GM10248 (cell line): Measurements from ENCODE around the gene ARHGAP30.

Experiments used
- CTCF ChIA-PET: fragments of 300-600 bp; sonication (Branson Sonifier 250); formaldehyde crosslinking; extraction: SDS; loops from one replicate; lab custom pipeline; 2021; ENCODE audit warnings: antibody characterized with exemption; lab: Yijun Ruan, JAX
- POLR2A ChIA-PET: fragments of 350-650 bp; sonication (Branson Sonifier 250); formaldehyde crosslinking; extraction: SDS; loops from one replicate; lab custom pipeline; 2020; ENCODE audit warnings: antibody characterized with exemption; lab: Yijun Ruan, JAX
- DNase-seq: peaks from one replicate; pipeline ENCODE4 v3.0.0; 2012; ENCODE audit errors: extremely low spot score
- TF ChIP-seq, protein P1 (sequence below): IDR thresholded peaks from 2 replicates; pipeline ENCODE4 v1.5.1; 2012; ENCODE audit warnings: mild to moderate bottlenecking, low read depth; ENCODE audit errors: extremely low read depth, missing control alignments, control extremely low read depth

Gene ARHGAP30

DNA sequence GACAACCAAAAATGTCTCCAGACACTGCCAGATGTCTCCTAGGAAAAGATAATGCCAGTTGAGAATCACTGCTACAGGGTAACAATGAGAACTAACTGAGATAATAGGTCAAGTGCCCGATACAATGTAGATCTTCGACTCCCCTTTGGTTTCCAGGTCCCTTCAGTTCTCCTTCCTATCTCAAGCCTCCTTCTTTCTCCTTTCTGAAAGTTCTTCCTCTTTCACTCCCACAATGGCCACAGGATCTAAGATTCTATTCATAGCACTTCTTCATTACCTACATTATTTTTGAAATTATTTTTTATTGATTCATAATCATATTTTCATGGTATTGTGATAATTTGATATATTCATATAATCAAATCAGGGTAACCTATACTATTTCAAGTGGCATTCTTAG lies 41.8 kb upstream of the ARHGAP30 start:
- POLR2A ChIA-PET = interaction anchor here (1.2 kb wide), 1 partner anchor 10 kb away, joined by 7 read pairs; no protein-coding TSS in a partner anchor
- CTCF ChIA-PET = interaction anchor here (1.3 kb wide), 2 partner anchors 15 to 53 kb away, joined by 4 to 5 read pairs; no protein-coding TSS in a partner anchor
- no peak for DNase-seq
- TF ChIP-seq, protein P1, sequence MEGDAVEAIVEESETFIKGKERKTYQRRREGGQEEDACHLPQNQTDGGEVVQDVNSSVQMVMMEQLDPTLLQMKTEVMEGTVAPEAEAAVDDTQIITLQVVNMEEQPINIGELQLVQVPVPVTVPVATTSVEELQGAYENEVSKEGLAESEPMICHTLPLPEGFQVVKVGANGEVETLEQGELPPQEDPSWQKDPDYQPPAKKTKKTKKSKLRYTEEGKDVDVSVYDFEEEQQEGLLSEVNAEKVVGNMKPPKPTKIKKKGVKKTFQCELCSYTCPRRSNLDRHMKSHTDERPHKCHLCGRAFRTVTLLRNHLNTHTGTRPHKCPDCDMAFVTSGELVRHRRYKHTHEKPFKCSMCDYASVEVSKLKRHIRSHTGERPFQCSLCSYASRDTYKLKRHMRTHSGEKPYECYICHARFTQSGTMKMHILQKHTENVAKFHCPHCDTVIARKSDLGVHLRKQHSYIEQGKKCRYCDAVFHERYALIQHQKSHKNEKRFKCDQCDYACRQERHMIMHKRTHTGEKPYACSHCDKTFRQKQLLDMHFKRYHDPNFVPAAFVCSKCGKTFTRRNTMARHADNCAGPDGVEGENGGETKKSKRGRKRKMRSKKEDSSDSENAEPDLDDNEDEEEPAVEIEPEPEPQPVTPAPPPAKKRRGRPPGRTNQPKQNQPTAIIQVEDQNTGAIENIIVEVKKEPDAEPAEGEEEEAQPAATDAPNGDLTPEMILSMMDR = no peak

DNA sequence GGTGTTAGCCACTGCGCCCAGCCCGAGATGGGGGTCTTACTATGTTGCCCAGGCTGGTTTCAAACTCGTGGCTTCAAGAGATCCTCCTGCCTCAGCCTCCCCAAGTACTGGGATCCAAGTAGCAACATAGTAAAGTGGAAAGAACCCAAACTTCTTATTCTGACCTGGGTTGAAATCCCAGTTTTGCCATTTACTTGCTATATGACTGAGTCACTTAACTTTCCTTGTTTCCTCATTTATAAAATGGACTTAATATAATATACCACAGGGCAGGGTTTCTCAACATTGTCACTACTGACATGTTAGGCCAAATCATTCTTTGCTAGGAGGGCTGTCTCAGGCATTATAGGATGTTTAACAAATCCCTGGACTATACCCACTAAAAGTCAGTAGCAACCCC lies 41.4 kb upstream of the ARHGAP30 start:
- TF ChIP-seq, protein P1 = no peak
- CTCF ChIA-PET = interaction anchor here (1.3 kb wide), 2 partner anchors 15 to 54 kb away, joined by 4 to 5 read pairs; no protein-coding TSS in a partner anchor
- POLR2A ChIA-PET = no interaction called here
- DNase-seq = no peak

DNA sequence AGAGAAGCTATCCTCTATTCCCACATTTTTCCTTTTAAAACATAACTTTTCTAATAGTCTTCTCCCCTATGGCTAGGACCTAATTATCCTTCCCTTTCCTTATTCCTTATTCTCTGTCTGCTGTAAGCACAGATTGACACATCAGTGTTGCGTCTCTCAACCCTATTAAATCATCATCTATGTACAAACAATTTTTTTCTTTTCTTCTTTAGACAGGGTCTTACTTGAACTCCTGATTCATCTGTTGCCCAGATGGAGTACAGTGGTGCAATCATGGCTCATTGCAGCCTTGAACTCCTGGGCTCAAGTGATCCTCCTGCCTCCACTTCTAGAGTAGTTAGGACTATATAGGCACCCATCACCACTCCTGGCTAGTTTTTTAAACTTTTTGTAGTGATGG lies 36.7 kb upstream of the ARHGAP30 start:
- no peak for DNase-seq
- TF ChIP-seq, protein P1 = no peak
- POLR2A ChIA-PET = no interaction called here
- CTCF ChIA-PET = interaction anchor here (1.1 to 1.3 kb wide), 2 partner anchors 9 to 15 kb away, joined by 3 to 4 read pairs; no protein-coding TSS in a partner anchor

DNA sequence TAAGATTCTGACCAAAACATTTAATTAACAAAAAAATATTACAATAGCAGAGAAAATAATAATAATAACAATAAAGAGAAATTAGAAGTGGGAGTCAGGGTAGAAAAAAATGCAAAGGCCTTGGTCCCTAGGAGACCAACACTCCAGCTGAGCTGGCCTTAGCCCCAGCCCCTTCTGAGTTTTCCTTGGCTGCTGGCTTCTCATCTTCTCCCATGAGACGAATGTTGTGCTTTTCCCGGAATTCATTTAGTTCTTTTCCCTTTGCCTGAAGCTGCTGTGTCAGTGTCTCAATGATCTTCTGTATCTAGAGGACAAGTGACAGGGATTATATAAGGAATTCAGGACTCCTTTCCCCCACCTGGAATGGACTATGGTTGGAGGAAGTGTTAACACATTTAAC lies 30.9 kb upstream of the ARHGAP30 start:
- ChIA-PET CTCF (interaction anchor here (1.3 to 8.2 kb wide), 5 partner anchors 18 to 102 kb away, joined by 3 to 137 read pairs (median 49); partner anchors contain the start of genes ARHGAP30 and TSTD1), POLR2A (interaction anchor here (0.6 to 0.7 kb wide), 2 partner anchors 12 to 56 kb away, joined by 3 to 7 read pairs; no protein-coding TSS in a partner anchor)
- DNase-seq = no peak
- TF ChIP-seq, protein P1 = no peak

DNA sequence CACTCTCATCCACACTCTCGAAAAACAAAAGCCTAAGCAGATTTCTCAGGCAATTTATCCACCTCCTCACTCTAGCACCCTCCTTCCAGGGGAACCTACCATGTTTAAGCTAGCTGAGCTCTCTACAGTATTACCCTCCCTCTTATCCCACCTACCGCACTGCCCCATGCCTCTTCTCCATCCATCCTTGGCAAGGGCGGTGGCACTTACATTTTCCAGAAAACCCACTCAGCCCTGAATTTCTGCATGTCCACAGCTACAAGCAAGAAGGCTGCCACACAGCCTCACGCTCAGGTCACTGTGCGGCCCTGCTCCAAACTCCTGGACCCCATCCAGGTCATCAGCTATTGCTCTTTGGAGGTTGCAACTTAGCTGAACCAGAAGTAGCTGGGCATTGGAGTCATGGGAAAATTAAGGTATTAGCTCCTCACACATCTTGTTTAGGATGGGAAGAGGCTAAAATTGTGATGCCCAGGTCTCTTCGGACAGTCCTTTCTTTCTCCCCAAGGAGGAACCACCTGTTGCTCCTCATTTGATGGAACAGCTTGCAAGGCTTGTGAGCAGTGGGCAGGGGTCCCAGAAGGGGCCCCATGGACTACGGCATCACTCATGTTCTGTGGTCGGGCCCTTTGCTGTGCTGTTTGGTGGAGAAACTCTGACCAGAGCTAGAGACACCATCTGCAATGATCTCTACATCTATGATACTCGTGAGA lies 29.6 kb upstream of the ARHGAP30 start:
- no peak for DNase-seq
- CTCF ChIA-PET = interaction anchor here (1.0 to 8.2 kb wide), 16 partner anchors 9 to 101 kb away, joined by 3 to 137 read pairs (median 7); partner anchors contain the start of genes ARHGAP30, DEDD, NIT1 and PFDN2
- TF ChIP-seq, protein P1 = no peak
- POLR2A ChIA-PET = interaction anchor here (1.0 kb wide), 1 partner anchor 67 kb away, joined by 3 read pairs; the partner anchor contains the start of gene PPOX
